Thyroid gland (tissue), 4 donors: ENCODE data around the gene TRIB2. TPM values are rescaled to one million over a fixed set of nuclear protein-coding genes. Genes with fewer than 3 reads are reported as not detected.
A peak's percentile ranks its signal among the peaks of the same experiment; 100 is the strongest.

ENCODE experiments used
- DNase-seq, 2 donors: peaks; one replicate each; pipeline ENCODE4 v3.0.0-alpha.2; 2019
- H3K27ac ChIP-seq, 3 donors: fragments of 200-600 bp; sonication (generic); 1 replicate in 2 of 3; 2 replicates in 1 of 3; pipeline ENCODE4 v1.5.1; 2016 to 2019; ENCODE audit warnings: mild to moderate bottlenecking in 1 of 3, moderate library complexity in 1 of 3
- H3K27me3 ChIP-seq: fragments of 200-600 bp; sonication (generic); one replicate; pipeline ENCODE4 v1.5.1; 2019
- H3K36me3 ChIP-seq, 2 donors: fragments of 200-600 bp; sonication (generic); one replicate each; pipeline ENCODE4 v1.5.1; 2016 to 2019
- H3K4me1 ChIP-seq, 2 donors: fragments of 200-600 bp; sonication (generic); one replicate each; pipeline ENCODE4 v1.5.1; 2017 to 2019
- H3K4me3 ChIP-seq, 3 donors: fragments of 200-600 bp; sonication (generic); replicated peaks in 1 of 3; 1 replicate in 2 of 3; 2 replicates in 1 of 3; pipeline ENCODE4 v1.5.1; 2016; ENCODE audit warnings: mild to moderate bottlenecking in 1 of 3
- H3K9me3 ChIP-seq: fragments of 200-600 bp; sonication (generic); one replicate; pipeline ENCODE4 v1.5.1; 2017
- POLR2A ChIP-seq, 2 donors: fragments of 450-650 bp; IDR thresholded peaks; one replicate each; pipeline ENCODE4 v1.6.1; 2017; ENCODE audit warnings: antibody characterized with exemption in 2 of 2, mild to moderate bottlenecking in 2 of 2, moderate library complexity in 1 of 2
- WGBS, 2 donors: methylation state at CpG; one replicate each; pipeline ENCODE4 v1.1.5; 2017; 5-methylcytosine and 5-hydroxymethylcytosine counted together
- intact Hi-C: fragments of 100-400 bp; cut with DNase I; formaldehyde crosslinking; loops from one replicate; pipeline ENCODE4 v1.15.1; 2023
- total RNA-seq, 4 donors: library from RNA; depleted of rRNA; stranded (reverse); fragments of >200 nt; gene quantifications; one replicate each; pipeline ENCODE4 v1.2.3, GENCODE V29; 2016
- TF ChIP-seq, protein P1 (sequence below), 6 experiments: fragments of 200-600 bp in 3 of 6; fragments of 450-650 bp in 3 of 6; sonication (generic) in 3 of 6; IDR thresholded peaks; one replicate each; pipeline ENCODE4 v1.5.1; 2016 to 2019; ENCODE audit warnings: antibody characterized with exemption in 6 of 6, mild to moderate bottlenecking in 2 of 6, inconsistent platforms in 1 of 6, moderate library complexity in 1 of 6

TRIB2 gene
- total RNA-seq, 4 donors from 2014 or later = 30.8 to 59.8 (median 37.1) TPM

DNA sequence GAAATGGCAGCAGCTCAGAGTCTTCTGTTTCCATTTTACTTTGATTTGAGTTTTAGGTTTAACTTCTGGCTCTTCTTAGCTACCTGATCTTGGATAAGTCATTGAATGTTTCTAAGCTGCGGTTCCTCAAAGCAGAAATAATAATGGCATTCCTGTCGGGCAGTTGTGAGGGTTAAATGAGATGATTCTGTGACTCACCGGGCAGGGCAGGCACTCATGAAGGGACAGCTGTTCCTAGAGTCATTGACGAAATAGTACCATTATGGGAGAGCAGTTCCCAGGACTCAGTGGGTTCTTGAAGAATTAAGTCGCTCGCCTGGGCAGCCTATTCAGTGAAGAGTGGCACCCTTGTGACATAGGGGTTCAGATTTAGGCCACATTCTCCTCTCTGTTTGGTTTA, 10.3 kb downstream of the TRIB2 start:
- H3K36me3 ChIP-seq = peaks cover 0 to 9% of the 10 kb centered on the region in 2 donors
- intact Hi-C loops = loop anchor here (10.0 kb wide), 1 partner anchor 208 kb away; no protein-coding TSS in a partner anchor
- H3K27ac ChIP-seq = peak overlapping the region in 1 of 3 donors; percentile 18

DNA sequence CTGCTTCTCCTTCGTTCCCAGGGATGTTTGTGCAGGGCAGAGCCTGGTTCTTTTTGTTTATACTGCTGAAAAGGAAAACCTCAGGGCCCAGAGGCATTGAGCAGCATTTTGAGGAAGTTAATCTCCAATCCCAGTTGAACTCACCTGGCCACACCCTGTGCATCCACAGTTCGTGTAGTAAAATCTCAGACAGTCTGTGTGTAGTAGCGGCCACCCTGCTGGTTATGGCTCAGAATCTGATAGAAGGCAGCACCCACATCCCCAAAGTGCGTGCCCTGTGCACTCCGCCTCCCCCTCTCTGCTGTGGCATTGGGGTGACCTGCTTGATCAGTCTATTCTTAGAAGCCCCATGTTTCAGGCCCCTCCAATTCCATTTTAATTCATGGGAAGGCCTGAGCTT, 10.9 kb downstream of the TRIB2 start:
- Histone ChIP-seq H3K27ac (peak overlapping the region in 1 of 3 donors; percentile 18), H3K36me3 (peaks cover 0 to 9% of the 10 kb centered on the region in 2 donors), H3K27me3 (no peaks in the 10 kb centered on the region), H3K9me3 (no peaks in the 10 kb centered on the region), H3K4me3 (no peak overlapping the region), H3K4me1 (peaks cover 22 to 66% of the 10 kb centered on the region in 2 donors)
- no peak for DNase-seq
- TF ChIP-seq, protein P1, sequence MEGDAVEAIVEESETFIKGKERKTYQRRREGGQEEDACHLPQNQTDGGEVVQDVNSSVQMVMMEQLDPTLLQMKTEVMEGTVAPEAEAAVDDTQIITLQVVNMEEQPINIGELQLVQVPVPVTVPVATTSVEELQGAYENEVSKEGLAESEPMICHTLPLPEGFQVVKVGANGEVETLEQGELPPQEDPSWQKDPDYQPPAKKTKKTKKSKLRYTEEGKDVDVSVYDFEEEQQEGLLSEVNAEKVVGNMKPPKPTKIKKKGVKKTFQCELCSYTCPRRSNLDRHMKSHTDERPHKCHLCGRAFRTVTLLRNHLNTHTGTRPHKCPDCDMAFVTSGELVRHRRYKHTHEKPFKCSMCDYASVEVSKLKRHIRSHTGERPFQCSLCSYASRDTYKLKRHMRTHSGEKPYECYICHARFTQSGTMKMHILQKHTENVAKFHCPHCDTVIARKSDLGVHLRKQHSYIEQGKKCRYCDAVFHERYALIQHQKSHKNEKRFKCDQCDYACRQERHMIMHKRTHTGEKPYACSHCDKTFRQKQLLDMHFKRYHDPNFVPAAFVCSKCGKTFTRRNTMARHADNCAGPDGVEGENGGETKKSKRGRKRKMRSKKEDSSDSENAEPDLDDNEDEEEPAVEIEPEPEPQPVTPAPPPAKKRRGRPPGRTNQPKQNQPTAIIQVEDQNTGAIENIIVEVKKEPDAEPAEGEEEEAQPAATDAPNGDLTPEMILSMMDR (IDR thresholded peaks at IDR 0.05) = no peak
- no peak for TF ChIP-seq POLR2A (IDR thresholded peaks at IDR 0.05)
- WGBS, 2 donors = 71 to 87% methylated on average over 5 of the region's 5 CpGs
- intact Hi-C loops = loop anchor here (10.0 kb wide), 1 partner anchor 207 kb away; no protein-coding TSS in a partner anchor

More for the DNA sequence above, 10.3 kb downstream of the TRIB2 start:
- Histone ChIP-seq H3K27me3 (no peaks in the 10 kb centered on the region), H3K4me3 (no peak overlapping the region), H3K9me3 (no peaks in the 10 kb centered on the region), H3K4me1 (peaks cover 22 to 61% of the 10 kb centered on the region in 2 donors)
- TF ChIP-seq, protein P1 (IDR thresholded peaks at IDR 0.05) = no peak
- no peak for TF ChIP-seq POLR2A (IDR thresholded peaks at IDR 0.05)
- WGBS, 2 donors = 76 to 80% methylated on average over 6 of the region's 6 CpGs
- no peak for DNase-seq

DNA sequence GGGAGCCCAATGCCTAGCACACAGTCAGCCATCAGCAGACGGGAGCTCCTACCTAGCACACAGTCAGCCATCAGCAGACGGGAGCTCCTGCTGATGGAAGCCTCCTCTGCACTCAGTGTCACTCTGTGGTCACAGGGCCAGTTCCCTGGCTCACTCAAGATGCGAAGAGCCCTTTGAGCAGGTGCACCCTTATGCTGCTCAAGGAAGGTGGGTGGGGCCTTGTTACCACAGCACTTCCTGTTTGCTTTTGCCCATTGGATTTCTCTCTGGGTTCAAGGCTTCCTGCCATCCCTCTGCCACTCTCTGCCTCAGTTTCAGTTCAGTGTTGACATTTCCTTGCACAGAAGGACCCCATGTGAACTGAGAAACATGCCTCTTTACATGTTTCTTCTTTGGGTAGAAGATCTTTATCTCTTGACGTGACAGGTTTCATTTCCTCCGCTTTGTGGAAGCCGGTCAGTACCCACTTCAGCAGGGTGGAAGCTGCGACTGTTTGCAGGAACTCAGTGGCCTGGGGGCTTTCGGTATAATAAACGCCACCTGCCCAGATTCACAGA, 11.6 kb downstream of the TRIB2 start:
- intact Hi-C loops = loop anchor here (10.0 kb wide), 1 partner anchor 207 kb away; no protein-coding TSS in a partner anchor
- no peak overlapping the region for H3K27ac ChIP-seq
- peaks cover 0 to 9% of the 10 kb centered on the region in 2 donors for H3K36me3 ChIP-seq
- WGBS, 2 donors = 85 to 92% methylated on average over 8 to 9 of the region's 9 CpGs
- peaks cover 22 to 71% of the 10 kb centered on the region in 2 donors for H3K4me1 ChIP-seq
- no peak for DNase-seq
- no peaks in the 10 kb centered on the region for H3K9me3 ChIP-seq
- H3K27me3 ChIP-seq = no peaks in the 10 kb centered on the region
- H3K4me3 ChIP-seq = no peak overlapping the region
- no peak for TF ChIP-seq POLR2A (IDR thresholded peaks at IDR 0.05)
- TF ChIP-seq, protein P1 (IDR thresholded peaks at IDR 0.05) = no peak

DNA sequence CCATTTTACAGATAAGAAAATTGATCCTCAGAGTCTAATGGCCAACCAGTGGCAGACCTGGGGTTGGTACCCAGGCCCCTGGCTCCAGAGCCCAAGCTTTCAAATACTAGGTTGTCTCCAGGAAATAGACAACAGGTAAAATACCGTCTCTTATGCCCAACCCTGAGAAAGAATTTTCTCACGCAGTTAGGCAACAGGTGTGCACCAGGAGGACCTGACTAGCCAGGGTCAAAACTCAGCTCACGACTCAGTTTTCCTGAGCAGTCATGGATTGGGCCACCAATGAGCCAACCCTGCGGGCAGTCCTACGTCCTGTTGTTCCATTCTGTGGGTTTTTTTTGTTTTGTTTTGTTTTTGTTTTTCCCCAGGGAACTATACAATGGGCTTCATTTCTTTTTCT, 13.5 kb downstream of the TRIB2 start:
- no peaks in the 10 kb centered on the region for H3K27me3 ChIP-seq
- 91 to 96% methylated on average over 5 of the region's 5 CpGs for WGBS, 2 donors
- H3K9me3 ChIP-seq = no peaks in the 10 kb centered on the region
- no peak overlapping the region for H3K27ac ChIP-seq
- TF ChIP-seq, protein P1 (IDR thresholded peaks at IDR 0.05) = no peak
- TF ChIP-seq POLR2A (IDR thresholded peaks at IDR 0.05) = no peak
- H3K4me3 ChIP-seq = no peak overlapping the region
- no peak for DNase-seq
- intact Hi-C loops = no loop called here
- H3K4me1 ChIP-seq = peaks cover 14 to 65% of the 10 kb centered on the region in 2 donors
- peaks cover 0 to 9% of the 10 kb centered on the region in 2 donors for H3K36me3 ChIP-seq

DNA sequence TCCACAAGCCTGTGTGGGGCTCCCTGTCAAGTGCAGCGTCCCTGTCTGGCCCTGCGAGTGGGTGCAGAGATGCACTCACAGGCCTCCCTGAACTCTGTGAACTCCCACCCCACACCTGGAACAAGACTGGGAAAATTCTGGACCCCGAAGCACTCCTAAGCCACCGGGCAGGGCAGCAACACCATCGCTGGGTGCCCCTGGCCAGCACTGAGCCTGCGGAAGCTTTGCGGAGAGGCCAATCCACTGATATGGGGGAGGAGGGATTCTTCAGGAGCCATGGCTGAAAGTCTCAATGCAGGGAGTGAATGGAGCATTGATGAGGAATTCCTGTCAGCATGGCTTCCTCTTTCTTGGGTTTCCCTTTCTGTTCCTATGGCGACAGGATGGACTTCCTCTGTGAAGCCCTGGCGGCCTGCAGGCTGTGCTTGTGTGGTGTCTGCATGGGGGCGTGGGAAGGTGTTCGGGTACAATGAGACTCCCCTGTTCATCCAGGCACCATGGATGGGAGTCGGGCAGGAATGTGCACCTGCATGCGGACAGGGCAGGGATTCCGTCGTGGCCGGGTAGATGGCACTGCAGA, 15.1 kb downstream of the TRIB2 start:
- intact Hi-C loops = no loop called here
- Histone ChIP-seq H3K9me3 (no peaks in the 10 kb centered on the region), H3K4me3 (no peak overlapping the region), H3K36me3 (peaks cover 0 to 9% of the 10 kb centered on the region in 2 donors), H3K27me3 (no peaks in the 10 kb centered on the region), H3K27ac (peak overlapping the region in 1 of 3 donors; percentile 45), H3K4me1 (peaks cover 0 to 55% of the 10 kb centered on the region in 2 donors)
- DNase-seq = no peak
- 90 to 93% methylated on average over 14 to 16 of the region's 16 CpGs for WGBS, 2 donors
- TF ChIP-seq POLR2A (IDR thresholded peaks at IDR 0.05) = no peak
- TF ChIP-seq, protein P1 (IDR thresholded peaks at IDR 0.05) = no peak
